Measurements from ENCODE around the gene IFT122.
"Not testable (repeated sequence)": the region's sequence is repeated elsewhere in the genome, so short reads cannot be mapped to it uniquely, and the experiment has no call there.

IFT122 gene

DNA sequence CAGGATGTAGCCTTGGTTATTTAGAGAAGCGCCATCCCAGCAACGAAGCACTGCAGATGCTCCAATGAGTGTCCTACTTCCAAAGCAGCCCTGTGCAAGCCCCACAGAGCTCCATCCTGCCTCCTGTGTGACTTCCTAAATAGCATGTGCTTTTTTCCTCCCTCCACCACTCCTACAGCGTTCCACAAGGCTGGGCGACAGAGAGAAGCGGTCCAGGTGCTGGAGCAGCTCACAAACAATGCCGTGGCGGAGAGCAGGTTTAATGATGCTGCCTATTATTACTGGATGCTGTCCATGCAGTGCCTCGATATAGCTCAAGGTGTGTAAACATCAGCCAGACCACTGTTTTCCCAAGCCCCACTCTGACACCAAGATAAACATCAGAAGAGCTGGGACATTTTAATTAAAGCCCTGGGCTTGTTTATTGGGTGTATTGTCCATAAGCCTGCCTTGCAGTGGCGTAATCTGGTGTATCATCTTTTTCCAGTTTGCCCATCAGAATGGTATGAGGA is 66.3 kb downstream of the IFT122 start:
- H4K20me1 ChIP-seq = no peaks in the 10 kb centered on the region
- peaks cover 5 to 57% (median 25%) of the 10 kb centered on the region in 11 experiments; a peak in 18 of 22 replicates for H3K36me3 ChIP-seq
- no peaks in the 10 kb centered on the region for H3K9me3 ChIP-seq (replicated peaks in 1 of 11)
- H3K27me3 ChIP-seq = no peaks in the 10 kb centered on the region
- no peak overlapping the region for H3K4me3 ChIP-seq
- H3K27ac ChIP-seq = peak overlapping the region in 3 of 11 experiments; percentile 29 to 53 (median 48); a peak in 3 of 22 replicates
- TF ChIP-seq Cebpa-rat (IDR thresholded peaks at IDR 0.05) = no peak
- peaks cover 17 to 63% (median 55%) of the 10 kb centered on the region in 10 experiments for H3K4me1 ChIP-seq
- H3K9ac ChIP-seq = peak overlapping the region in 3 of 11 experiments; percentile 51 to 59 (median 55); a peak in 4 of 22 replicates
- peak overlapping the region; percentile 61 to 87 (median 72); a peak in 19 of 22 replicates for H3K4me2 ChIP-seq

DNA sequence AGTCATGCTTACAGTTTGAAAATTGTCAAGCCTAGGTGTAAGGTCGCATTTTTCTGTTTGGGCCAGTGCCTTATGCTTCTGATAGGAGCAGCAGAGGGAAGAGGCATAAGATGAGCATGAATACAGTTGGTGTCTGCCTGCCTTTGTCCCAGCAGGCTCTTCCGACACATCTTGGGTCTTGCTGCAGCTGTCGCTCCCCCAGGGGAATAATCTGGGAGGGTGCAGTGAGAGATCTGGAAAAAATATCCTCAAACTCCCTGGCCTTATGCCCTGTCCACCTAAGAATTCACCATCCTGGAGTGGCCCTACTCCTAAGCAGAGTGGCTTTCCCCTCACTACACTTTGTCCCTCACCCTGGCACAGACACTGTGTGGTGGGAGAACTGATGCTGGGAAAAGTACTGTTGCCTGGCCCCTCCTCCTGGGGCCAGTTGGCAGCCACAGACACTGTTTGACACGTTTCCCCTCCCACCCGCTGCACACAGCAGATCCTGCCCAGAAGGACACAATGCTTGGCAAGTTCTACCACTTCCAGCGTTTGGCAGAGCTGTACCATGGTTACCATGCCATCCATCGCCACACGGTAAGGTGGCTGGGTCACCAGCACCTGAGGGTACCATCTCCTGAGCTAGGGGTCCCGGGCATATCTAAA is 67.3 kb downstream of the IFT122 start:
- peak overlapping the region in 8 of 11 experiments; percentile 5 to 53 (median 15); a peak in 10 of 22 replicates for H3K27ac ChIP-seq
- peak overlapping the region; percentile 61 to 87 (median 72) for H3K4me2 ChIP-seq
- no peak overlapping the region for H3K4me3 ChIP-seq
- peaks cover 11 to 58% (median 21%) of the 10 kb centered on the region in 11 experiments; a peak in 19 of 22 replicates for H3K36me3 ChIP-seq
- no peaks in the 10 kb centered on the region for H3K9me3 ChIP-seq (replicated peaks in 1 of 11)
- no peak for TF ChIP-seq Cebpa-rat (IDR thresholded peaks at IDR 0.05)
- H3K9ac ChIP-seq = peak overlapping the region in 7 of 11 experiments; percentile 9 to 59 (median 32); a peak in 8 of 22 replicates
- H3K27me3 ChIP-seq = no peaks in the 10 kb centered on the region
- no peaks in the 10 kb centered on the region for H4K20me1 ChIP-seq
- peaks cover 17 to 64% (median 55%) of the 10 kb centered on the region in 10 experiments for H3K4me1 ChIP-seq

DNA sequence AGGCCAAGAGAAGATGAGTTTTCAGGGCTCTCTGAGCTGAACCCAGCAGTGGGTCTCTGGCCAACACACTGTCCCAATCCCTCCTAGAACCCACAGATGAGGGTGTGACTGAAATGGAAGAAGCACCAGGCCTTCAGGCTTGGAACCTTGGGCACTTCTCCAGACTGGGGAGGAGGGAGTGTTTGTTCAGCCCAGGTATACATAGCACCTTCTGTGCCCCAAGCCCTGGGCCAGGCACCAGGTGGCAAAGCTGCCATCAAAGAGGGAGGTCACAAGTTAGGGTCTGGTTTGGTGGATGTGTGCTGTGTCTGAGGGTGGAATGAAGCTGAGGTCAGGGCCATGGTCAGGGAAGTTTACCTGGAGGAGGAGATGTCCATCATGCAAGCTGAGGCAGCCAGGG is 72.6 kb downstream of the IFT122 start:
- Histone ChIP-seq H3K4me3 (no peak overlapping the region), H3K36me3 (peaks cover 4 to 46% (median 11%) of the 10 kb centered on the region in 11 experiments; a peak in 14 of 22 replicates), H3K4me2 (no peak overlapping the region), H4K20me1 (no peaks in the 10 kb centered on the region; a peak in 1 of 22 replicates), H3K9ac (no peak overlapping the region), H3K4me1 (peaks cover 5 to 55% (median 36%) of the 10 kb centered on the region in 10 experiments), H3K27ac (no peak overlapping the region), H3K9me3 (replicated peaks in 1 of 11) (no peaks in the 10 kb centered on the region), H3K27me3 (no peaks in the 10 kb centered on the region)
- no peak for TF ChIP-seq Cebpa-rat (IDR thresholded peaks at IDR 0.05)

- no peak overlapping the region for H3K4me3 ChIP-seq
- H3K9me3 ChIP-seq (replicated peaks in 1 of 11) = no peaks in the 10 kb centered on the region
- H3K36me3 ChIP-seq = peaks cover 6 to 46% (median 11%) of the 10 kb centered on the region in 11 experiments; a peak in 16 of 22 replicates
- no peak for TF ChIP-seq Cebpa-rat (IDR thresholded peaks at IDR 0.05)
- peaks cover 0 to 43% (median 26%) of the 10 kb centered on the region in 10 experiments; a peak in 17 of 20 replicates for H3K4me1 ChIP-seq
- H3K27ac ChIP-seq = no peak overlapping the region; a peak in 2 of 22 replicates
- H3K4me2 ChIP-seq = peak overlapping the region in 2 of 11 experiments; percentile 10 to 45; a peak in 2 of 22 replicates
- no peaks in the 10 kb centered on the region for H3K27me3 ChIP-seq
- no peaks in the 10 kb centered on the region; a peak in 1 of 22 replicates for H4K20me1 ChIP-seq
- H3K9ac ChIP-seq = no peak overlapping the region; a peak in 1 of 22 replicates
Observed at GRCh38 chr3:129513705-129514104, 73.7 kb downstream of the IFT122 start.

DNA sequence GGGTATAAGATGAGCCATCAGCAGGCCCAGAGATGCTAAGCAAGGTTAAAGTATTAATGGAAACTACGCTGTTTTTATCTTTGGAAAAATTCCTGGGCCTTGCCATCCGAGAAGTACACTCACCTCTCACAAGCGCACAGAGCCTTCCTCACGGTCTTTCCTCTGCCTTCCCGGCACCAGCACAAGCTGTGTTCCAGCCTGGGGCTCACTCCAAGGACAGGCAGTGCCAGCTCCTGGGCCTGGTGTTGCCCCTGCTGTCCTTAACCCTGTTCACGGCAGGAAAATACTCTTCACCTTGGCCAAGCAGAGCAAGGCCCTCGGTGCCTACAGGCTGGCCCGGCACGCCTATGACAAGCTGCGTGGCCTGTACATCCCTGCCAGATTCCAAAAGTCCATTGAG is 74.1 kb downstream of the IFT122 start:
- peaks cover 0 to 45% (median 27%) of the 10 kb centered on the region in 10 experiments; a peak in 17 of 20 replicates for H3K4me1 ChIP-seq
- H3K9ac ChIP-seq = peak overlapping the region in 3 of 11 experiments; percentile 1 to 44 (median 27); a peak in 2 of 22 replicates
- H3K9me3 ChIP-seq (replicated peaks in 1 of 11) = no peaks in the 10 kb centered on the region
- peak overlapping the region in 6 of 11 experiments; percentile 12 to 56 (median 42); a peak in 11 of 22 replicates for H3K4me2 ChIP-seq
- no peaks in the 10 kb centered on the region; a peak in 1 of 22 replicates for H4K20me1 ChIP-seq
- TF ChIP-seq Cebpa-rat (IDR thresholded peaks at IDR 0.05) = no peak
- H3K27me3 ChIP-seq = no peaks in the 10 kb centered on the region
- peaks cover 6 to 46% (median 13%) of the 10 kb centered on the region in 11 experiments; a peak in 16 of 22 replicates for H3K36me3 ChIP-seq
- H3K4me3 ChIP-seq = no peak overlapping the region
- H3K27ac ChIP-seq = peak overlapping the region in 2 of 11 experiments; percentile 9 to 25; a peak in 4 of 22 replicates

GRCh38 chr3:129514563-129514962 is 74.5 kb downstream of the IFT122 start:
- Histone ChIP-seq H3K4me1 (peaks cover 0 to 50% (median 28%) of the 10 kb centered on the region in 10 experiments; a peak in 17 of 20 replicates), H3K27me3 (no peaks in the 10 kb centered on the region), H3K4me3 (no peak overlapping the region), H4K20me1 (no peaks in the 10 kb centered on the region; a peak in 1 of 22 replicates), H3K9ac (peak overlapping the region in 3 of 11 experiments; percentile 1 to 44 (median 27); a peak in 3 of 22 replicates), H3K27ac (peak overlapping the region in 2 of 11 experiments; percentile 9 to 25; a peak in 5 of 22 replicates), H3K36me3 (peaks cover 6 to 45% (median 14%) of the 10 kb centered on the region in 11 experiments; a peak in 16 of 22 replicates), H3K4me2 (peak overlapping the region in 6 of 11 experiments; percentile 12 to 56 (median 42); a peak in 12 of 22 replicates), H3K9me3 (replicated peaks in 1 of 11) (no peaks in the 10 kb centered on the region)
- TF ChIP-seq Cebpa-rat (IDR thresholded peaks at IDR 0.05) = no peak

DNA sequence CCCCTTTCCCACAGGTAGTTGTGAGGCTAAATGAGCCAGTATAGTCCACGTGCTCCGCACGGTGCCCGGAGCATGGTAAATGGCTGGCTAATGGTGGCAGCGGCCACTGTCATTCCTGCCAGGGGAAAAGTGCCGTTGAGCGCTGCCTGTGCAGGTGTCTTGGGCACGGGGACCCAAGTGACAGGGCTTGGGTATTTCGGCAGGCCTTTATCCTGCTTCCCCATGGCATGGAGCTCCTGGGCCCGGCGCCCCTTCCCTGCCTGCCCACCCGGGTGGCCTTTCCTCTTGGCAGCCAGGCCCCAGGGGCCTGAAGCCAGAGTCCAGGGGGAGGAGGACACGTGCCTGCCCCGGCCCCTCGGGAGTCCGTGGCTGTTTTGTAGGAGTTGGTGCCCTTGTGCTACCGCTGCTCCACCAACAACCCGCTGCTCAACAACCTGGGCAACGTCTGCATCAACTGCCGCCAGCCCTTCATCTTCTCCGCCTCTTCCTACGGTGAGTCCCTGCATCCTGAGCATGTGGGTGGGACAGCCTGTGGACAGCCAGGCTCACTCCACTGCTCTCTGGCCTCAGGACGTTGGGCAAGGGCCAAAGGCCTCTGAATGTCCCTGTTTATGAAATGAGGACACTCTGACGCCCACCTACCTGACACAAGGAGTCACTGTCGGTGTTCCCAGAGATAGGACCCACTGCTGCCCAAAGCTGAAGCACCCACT is 75.2 kb downstream of the IFT122 start:
- peak overlapping the region in 6 of 11 experiments; percentile 12 to 56 (median 42); a peak in 9 of 22 replicates for H3K4me2 ChIP-seq
- not testable (repeated sequence) for H3K4me3 ChIP-seq; H3K9me3 ChIP-seq (replicated peaks in 1 of 11); H4K20me1 ChIP-seq; H3K27me3 ChIP-seq; H3K27ac ChIP-seq
- H3K36me3 ChIP-seq = peaks cover 6 to 40% (median 14%) of the 10 kb centered on the region in 11 experiments; a peak in 16 of 22 replicates
- peaks cover 0 to 48% (median 24%) of the 10 kb centered on the region in 10 experiments; a peak in 17 of 20 replicates for H3K4me1 ChIP-seq
- H3K9ac ChIP-seq = peak overlapping the region in 1 of 11 experiments; percentile 44; a peak in 1 of 22 replicates

DNA sequence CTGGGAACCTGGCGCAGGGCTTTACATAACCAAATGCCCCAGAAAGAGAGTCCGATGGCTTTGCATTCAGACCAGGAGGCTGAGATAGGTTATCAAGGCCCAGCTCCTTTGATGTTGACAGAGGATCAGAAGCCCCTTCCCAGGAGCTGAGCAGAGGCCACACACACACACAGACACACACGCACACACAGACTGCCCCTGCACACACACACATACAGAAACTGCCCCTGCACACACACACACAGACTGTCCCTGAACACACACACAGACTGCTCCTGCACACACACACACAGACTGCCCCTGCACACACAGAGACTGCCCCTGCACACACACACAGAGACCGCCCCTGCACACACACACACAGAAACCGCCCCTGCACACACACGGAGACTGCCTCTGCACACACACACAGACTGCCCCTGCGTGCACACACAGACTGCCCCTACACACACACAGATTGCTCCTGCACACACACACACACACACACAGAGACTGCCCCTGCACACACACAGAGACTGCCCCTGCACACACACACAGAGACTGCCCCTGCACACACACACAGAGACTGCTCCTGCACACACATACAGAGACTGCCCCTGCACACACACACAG is 75.9 kb downstream of the IFT122 start:
- H3K9ac ChIP-seq; H4K20me1 ChIP-seq; H3K4me3 ChIP-seq; H3K4me2 ChIP-seq; H3K27me3 ChIP-seq; H3K27ac ChIP-seq; H3K9me3 ChIP-seq (replicated peaks in 1 of 11): not testable (repeated sequence)
- Histone ChIP-seq H3K4me1 (peaks cover 0 to 41% (median 17%) of the 10 kb centered on the region in 10 experiments; a peak in 16 of 20 replicates), H3K36me3 (peaks cover 6 to 40% (median 14%) of the 10 kb centered on the region in 11 experiments; a peak in 16 of 22 replicates)
